Measurements from ENCODE around the gene PWP2.
"Not testable (repeated sequence)": the region's sequence is repeated elsewhere in the genome, so short reads cannot be mapped to it uniquely, and the experiment has no call there.

PWP2 gene

GRCh38 chr21:44127827-44128226, 20.6 kb downstream of the PWP2 start:
- not testable (repeated sequence) for H3K27me3 ChIP-seq (ENCODE audit: insufficient read depth, low read length, poor library complexity); H3K27ac ChIP-seq (ENCODE audit: low read length); ATAC-seq (ENCODE audit: insufficient read depth, low read depth); H3K4me1 ChIP-seq (ENCODE audit: insufficient read depth, low read length); H3K9ac ChIP-seq (ENCODE audit: low read depth, low read length); H3K9me3 ChIP-seq (ENCODE audit: insufficient read depth, low read length, severe bottlenecking); H3K79me2 ChIP-seq (ENCODE audit: insufficient read depth, low read length); H3K36me3 ChIP-seq (ENCODE audit: insufficient read depth, low read length); H2AFZ ChIP-seq (ENCODE audit: low read depth, low read length); H3K4me2 ChIP-seq (ENCODE audit: insufficient read depth, low read length); H4K20me1 ChIP-seq (ENCODE audit: insufficient read depth, low read length); DNase-seq; H3K4me3 ChIP-seq (ENCODE audit: low read depth in 1 of 2, low read length in 2 of 2)

- not testable (repeated sequence) for DNase-seq; H3K9ac ChIP-seq (ENCODE audit: low read depth, low read length); H3K4me3 ChIP-seq (ENCODE audit: low read depth in 1 of 2, low read length in 2 of 2); H3K4me1 ChIP-seq (ENCODE audit: insufficient read depth, low read length); H3K79me2 ChIP-seq (ENCODE audit: insufficient read depth, low read length); H3K4me2 ChIP-seq (ENCODE audit: insufficient read depth, low read length); H3K27me3 ChIP-seq (ENCODE audit: insufficient read depth, low read length, poor library complexity); H4K20me1 ChIP-seq (ENCODE audit: insufficient read depth, low read length); H2AFZ ChIP-seq (ENCODE audit: low read depth, low read length); H3K27ac ChIP-seq (ENCODE audit: low read length); H3K9me3 ChIP-seq (ENCODE audit: insufficient read depth, low read length, severe bottlenecking); H3K36me3 ChIP-seq (ENCODE audit: insufficient read depth, low read length); ATAC-seq (ENCODE audit: insufficient read depth, low read depth)
Measured at GRCh38 chr21:44133715-44134057, 26.5 kb downstream of the PWP2 start.

GRCh38 chr21:44134732-44135131, 27.5 kb downstream of the PWP2 start:
- H3K79me2 ChIP-seq (ENCODE audit: insufficient read depth, low read length); DNase-seq; H4K20me1 ChIP-seq (ENCODE audit: insufficient read depth, low read length); H3K9ac ChIP-seq (ENCODE audit: low read depth, low read length); H3K4me1 ChIP-seq (ENCODE audit: insufficient read depth, low read length); H2AFZ ChIP-seq (ENCODE audit: low read depth, low read length); H3K36me3 ChIP-seq (ENCODE audit: insufficient read depth, low read length); H3K27me3 ChIP-seq (ENCODE audit: insufficient read depth, low read length, poor library complexity); H3K4me3 ChIP-seq (ENCODE audit: low read depth in 1 of 2, low read length in 2 of 2); H3K27ac ChIP-seq (ENCODE audit: low read length); ATAC-seq (ENCODE audit: insufficient read depth, low read depth); H3K4me2 ChIP-seq (ENCODE audit: insufficient read depth, low read length); H3K9me3 ChIP-seq (ENCODE audit: insufficient read depth, low read length, severe bottlenecking): not testable (repeated sequence)

GRCh38 chr21:44138039-44138438, 30.8 kb downstream of the PWP2 start:
- H3K4me3 ChIP-seq (ENCODE audit: low read depth in 1 of 2, low read length in 2 of 2); H3K36me3 ChIP-seq (ENCODE audit: insufficient read depth, low read length); H3K9me3 ChIP-seq (ENCODE audit: insufficient read depth, low read length, severe bottlenecking); H3K4me2 ChIP-seq (ENCODE audit: insufficient read depth, low read length); H3K27me3 ChIP-seq (ENCODE audit: insufficient read depth, low read length, poor library complexity); H3K27ac ChIP-seq (ENCODE audit: low read length); ATAC-seq (ENCODE audit: insufficient read depth, low read depth); H4K20me1 ChIP-seq (ENCODE audit: insufficient read depth, low read length); H3K9ac ChIP-seq (ENCODE audit: low read depth, low read length); H2AFZ ChIP-seq (ENCODE audit: low read depth, low read length); H3K4me1 ChIP-seq (ENCODE audit: insufficient read depth, low read length); DNase-seq; H3K79me2 ChIP-seq (ENCODE audit: insufficient read depth, low read length): not testable (repeated sequence)

- not testable (repeated sequence) for H4K20me1 ChIP-seq (ENCODE audit: insufficient read depth, low read length); H3K9ac ChIP-seq (ENCODE audit: low read depth, low read length); H3K27ac ChIP-seq (ENCODE audit: low read length); H3K4me2 ChIP-seq (ENCODE audit: insufficient read depth, low read length); H3K4me1 ChIP-seq (ENCODE audit: insufficient read depth, low read length); H3K27me3 ChIP-seq (ENCODE audit: insufficient read depth, low read length, poor library complexity); H3K9me3 ChIP-seq (ENCODE audit: insufficient read depth, low read length, severe bottlenecking); H2AFZ ChIP-seq (ENCODE audit: low read depth, low read length); H3K79me2 ChIP-seq (ENCODE audit: insufficient read depth, low read length); H3K4me3 ChIP-seq (ENCODE audit: low read depth in 1 of 2, low read length in 2 of 2); H3K36me3 ChIP-seq (ENCODE audit: insufficient read depth, low read length)
- ATAC-seq (ENCODE audit: insufficient read depth, low read depth) (peak; percentile 81), DNase-seq (peak; percentile 3)
Measured at GRCh38 chr21:44139787-44140551, 32.8 kb downstream of the PWP2 start.

GRCh38 chr21:44140552-44140932, 33.3 kb downstream of the PWP2 start:
- not testable (repeated sequence) for H3K27me3 ChIP-seq (ENCODE audit: insufficient read depth, low read length, poor library complexity); ATAC-seq (ENCODE audit: insufficient read depth, low read depth); H3K79me2 ChIP-seq (ENCODE audit: insufficient read depth, low read length); DNase-seq; H3K27ac ChIP-seq (ENCODE audit: low read length); H3K4me2 ChIP-seq (ENCODE audit: insufficient read depth, low read length); H3K9me3 ChIP-seq (ENCODE audit: insufficient read depth, low read length, severe bottlenecking); H4K20me1 ChIP-seq (ENCODE audit: insufficient read depth, low read length); H3K36me3 ChIP-seq (ENCODE audit: insufficient read depth, low read length); H2AFZ ChIP-seq (ENCODE audit: low read depth, low read length); H3K4me3 ChIP-seq (ENCODE audit: low read depth in 1 of 2, low read length in 2 of 2); H3K9ac ChIP-seq (ENCODE audit: low read depth, low read length); H3K4me1 ChIP-seq (ENCODE audit: insufficient read depth, low read length)

- not testable (repeated sequence) for H2AFZ ChIP-seq (ENCODE audit: low read depth, low read length); H3K36me3 ChIP-seq (ENCODE audit: insufficient read depth, low read length); DNase-seq; H3K27ac ChIP-seq (ENCODE audit: low read length); H3K4me3 ChIP-seq (ENCODE audit: low read depth in 1 of 2, low read length in 2 of 2); H4K20me1 ChIP-seq (ENCODE audit: insufficient read depth, low read length); H3K79me2 ChIP-seq (ENCODE audit: insufficient read depth, low read length); H3K4me1 ChIP-seq (ENCODE audit: insufficient read depth, low read length); H3K9ac ChIP-seq (ENCODE audit: low read depth, low read length); ATAC-seq (ENCODE audit: insufficient read depth, low read depth); H3K4me2 ChIP-seq (ENCODE audit: insufficient read depth, low read length); H3K27me3 ChIP-seq (ENCODE audit: insufficient read depth, low read length, poor library complexity); H3K9me3 ChIP-seq (ENCODE audit: insufficient read depth, low read length, severe bottlenecking)
Measured at GRCh38 chr21:44142470-44142869, 35.3 kb downstream of the PWP2 start.

- H3K4me1 ChIP-seq (ENCODE audit: insufficient read depth, low read length); H3K4me3 ChIP-seq (ENCODE audit: low read depth in 1 of 2, low read length in 2 of 2): not testable (repeated sequence)
Measured at GRCh38 chr21:44143380-44143779, 36.2 kb downstream of the PWP2 start.

More at GRCh38 chr21:44143380-44143779, 36.2 kb downstream of the PWP2 start:
- not testable (repeated sequence) for DNase-seq; H3K9me3 ChIP-seq (ENCODE audit: insufficient read depth, low read length, severe bottlenecking); ATAC-seq (ENCODE audit: insufficient read depth, low read depth); H3K27ac ChIP-seq (ENCODE audit: low read length); H2AFZ ChIP-seq (ENCODE audit: low read depth, low read length); H3K27me3 ChIP-seq (ENCODE audit: insufficient read depth, low read length, poor library complexity); H3K79me2 ChIP-seq (ENCODE audit: insufficient read depth, low read length); H3K4me2 ChIP-seq (ENCODE audit: insufficient read depth, low read length); H3K36me3 ChIP-seq (ENCODE audit: insufficient read depth, low read length); H3K9ac ChIP-seq (ENCODE audit: low read depth, low read length); H4K20me1 ChIP-seq (ENCODE audit: insufficient read depth, low read length)
